HG02763 (cell line): Measurements from ENCODE around the gene ZNF800.

ENCODE experiments used
- ATAC-seq: cut with Tn5 transposase; IDR thresholded peaks from one replicate; pipeline ENCODE4 v1.9.1; 2021; ENCODE audit warnings: mild to moderate bottlenecking, moderate library complexity; ENCODE audit not compliant: unreplicated experiment

Gene ZNF800

GRCh38 chr7:127353897-127354296 is 38.6 kb downstream of the ZNF800 start:
- ATAC-seq, result no peak

GRCh38 chr7:127350586-127350985 is 41.9 kb downstream of the ZNF800 start:
- ATAC-seq, result no peak

- no peak for ATAC-seq
These were observed 42.6 kb downstream of the ZNF800 start for GRCh38 chr7:127349881-127350280.

- ATAC-seq, result no peak
These were observed 44.3 kb downstream of the ZNF800 start for GRCh38 chr7:127348247-127348631.

- peak; percentile 97 for ATAC-seq
These were observed 44.8 kb downstream of the ZNF800 start for GRCh38 chr7:127347567-127348246.

- ATAC-seq, result no peak
These were observed 45.8 kb downstream of the ZNF800 start for GRCh38 chr7:127346575-127347256.

- ATAC-seq, result no peak
These were observed 49.9 kb downstream of the ZNF800 start for GRCh38 chr7:127342596-127342995.

- no peak for ATAC-seq
These were observed 54.4 kb downstream of the ZNF800 start for GRCh38 chr7:127338122-127338521.

GRCh38 chr7:127337581-127337980 is 54.9 kb downstream of the ZNF800 start:
- no peak for ATAC-seq

GRCh38 chr7:127336458-127336857 is 56.0 kb downstream of the ZNF800 start:
- no peak for ATAC-seq

- ATAC-seq, result no peak
These were observed 59.6 kb downstream of the ZNF800 start for GRCh38 chr7:127332880-127333279.

- ATAC-seq, result no peak
These were observed 62.4 kb downstream of the ZNF800 start for GRCh38 chr7:127330070-127330469.

GRCh38 chr7:127322832-127323493 is 69.5 kb downstream of the ZNF800 start:
- ATAC-seq, result no peak

GRCh38 chr7:127322351-127322750 is 70.2 kb downstream of the ZNF800 start:
- no peak for ATAC-seq

GRCh38 chr7:127320974-127321373 is 71.5 kb downstream of the ZNF800 start:
- no peak for ATAC-seq
